Measurements from ENCODE around the gene CEP104. TPM values are rescaled to one million over a fixed set of nuclear protein-coding genes. Genes with fewer than 3 reads are reported as not detected.

The CEP104 gene
- total and polyA plus RNA-seq, 2 experiments from 2014 or later, result 20.5 to 32.2 TPM

GRCh38 chr1:3895951-3896325 lies 38.9 kb upstream of the CEP104 start (continued):
- TF ChIP-seq REST (IDR thresholded peaks at IDR 0.05; ENCODE audit: unreplicated experiment), result no peak

GRCh38 chr1:3895279-3895950 lies 38.4 kb upstream of the CEP104 start:
- Histone ChIP-seq H3K36me3 (ENCODE audit: insufficient read depth) (peaks cover 4% of the 10 kb centered on the region; the same call in 1 of the 2 replicates), H3K4me3 (no peak overlapping the region), H3K9me2 (ENCODE audit: insufficient read depth) (no peaks in the 10 kb centered on the region), H4K20me1 (replicated peaks; ENCODE audit: insufficient read depth) (peaks cover 17% of the 10 kb centered on the region; the same call in 1 of the 2 replicates), H3K4me1 (ENCODE audit: insufficient read depth) (0 out of 2 replicates have a peak, but pooled peaks cover 4% of the 10 kb centered on the region), H3K27me3 (ENCODE audit: insufficient read depth) (no peaks in the 10 kb centered on the region), H3K4me2 (no peak overlapping the region), H3K79me2 (replicated peaks; ENCODE audit: insufficient read depth) (peaks cover 66% of the 10 kb centered on the region), H3K27ac (ENCODE audit: low read depth) (no peak overlapping the region), H2AFZ (no peak overlapping the region), H3F3A (replicated peaks; ENCODE audit: low read depth) (peaks cover 3% of the 10 kb centered on the region; the same call in 1 of the 2 replicates)
- peaks cover 8% of the 10 kb centered on the region for H3K27me3 Mint-ChIP-seq (ENCODE audit: insufficient read depth, low read depth, poor library complexity)
- H3K36me3 Mint-ChIP-seq (ENCODE audit: low read depth), result peaks cover 21% of the 10 kb centered on the region
- H3K27ac Mint-ChIP-seq, result no peak overlapping the region
- ATAC-seq, result no peak
- H3K4me3 Mint-ChIP-seq, result no peak overlapping the region
- peaks cover 11% of the 10 kb centered on the region; the same call in 2 of the 3 replicates for H3K9me3 Mint-ChIP-seq
- peaks cover 9% of the 10 kb centered on the region; the same call in 1 of the 3 replicates for H3K4me1 Mint-ChIP-seq
- DNase-seq (ENCODE audit: low spot score), result no peak
- TF ChIP-seq JUNB (IDR thresholded peaks at IDR 0.05; ENCODE audit: unreplicated experiment), result no peak
- no peak for TF ChIP-seq NANOG (IDR thresholded peaks at IDR 0.05; ENCODE audit: borderline replicate concordance)
- no peak for TF ChIP-seq EZH2 (IDR thresholded peaks at IDR 0.05; ENCODE audit: low read depth, unreplicated experiment)
- no peak for TF ChIP-seq ETS1 (IDR thresholded peaks at IDR 0.05)
- TF ChIP-seq REST (IDR thresholded peaks at IDR 0.05; ENCODE audit: unreplicated experiment), result no peak
- no peak for TF ChIP-seq ZNF114 (CRISPR knock-in tag; IDR thresholded peaks at IDR 0.05)
- no peak for TF ChIP-seq STAT1 (IDR thresholded peaks at IDR 0.05; ENCODE audit: unreplicated experiment)
- no peak for TF ChIP-seq POLR2AphosphoS5 (IDR thresholded peaks at IDR 0.05; ENCODE audit: low read depth)
- TF ChIP-seq CREB1 (CRISPR knock-in tag; IDR thresholded peaks at IDR 0.05; ENCODE audit: low read depth), result no peak
- no peak for TF ChIP-seq CTCF (conservative IDR thresholded peaks at IDR 0.05; ENCODE audit: low read depth in 2 of 2)
- no peak for TF ChIP-seq ZNF331 (CRISPR knock-in tag; IDR thresholded peaks at IDR 0.05; ENCODE audit: low read depth)

All from GM23338 (cell line).